WERI-Rb-1 (cell line): Measurements from ENCODE around the gene STRN.
"Not testable (repeated sequence)": the region's sequence is repeated elsewhere in the genome, so short reads cannot be mapped to it uniquely, and the experiment has no call there.

Experiments
- DNase-seq: peaks from one replicate; pipeline ENCODE4 v3.0.0-alpha.2; 2020
- H3K27ac ChIP-seq: fragments of 250-450 bp; sonication (Bioruptor Pico); 2 replicates; pipeline ENCODE4 v1.5.1; 2020; ENCODE audit warnings: mild to moderate bottlenecking, moderate library complexity
- H3K27me3 ChIP-seq: fragments of 250-450 bp; sonication (Bioruptor Pico); 2 replicates; pipeline ENCODE4 v1.5.1; 2021; ENCODE audit warnings: mild to moderate bottlenecking, low read depth, moderate library complexity; ENCODE audit not compliant: insufficient read depth, severe bottlenecking
- H3K36me3 ChIP-seq: fragments of 250-450 bp; sonication (Bioruptor Pico); 2 replicates; pipeline ENCODE4 v1.5.1; 2020; ENCODE audit warnings: mild to moderate bottlenecking, moderate library complexity
- H3K4me3 ChIP-seq: 2 replicates; pipeline ENCODE4 v1.5.1; 2011; ENCODE audit warnings: low read depth, mild to moderate bottlenecking, control low read depth, low read length
- H3K9me3 ChIP-seq: fragments of 250-450 bp; sonication (Bioruptor Pico); 2 replicates; pipeline ENCODE4 v1.5.1; 2021; ENCODE audit warnings: mild to moderate bottlenecking, moderate library complexity; ENCODE audit not compliant: severe bottlenecking
- TF ChIP-seq, protein P1 (sequence below): IDR thresholded peaks from 2 replicates; pipeline ENCODE4 v1.5.1; 2011; ENCODE audit warnings: low read depth, mild to moderate bottlenecking, control low read depth, inconsistent platforms, low read length

STRN gene

GRCh38 chr2:36949845-36950244 is 16.5 kb downstream of the STRN start:
- TF ChIP-seq, protein P1, sequence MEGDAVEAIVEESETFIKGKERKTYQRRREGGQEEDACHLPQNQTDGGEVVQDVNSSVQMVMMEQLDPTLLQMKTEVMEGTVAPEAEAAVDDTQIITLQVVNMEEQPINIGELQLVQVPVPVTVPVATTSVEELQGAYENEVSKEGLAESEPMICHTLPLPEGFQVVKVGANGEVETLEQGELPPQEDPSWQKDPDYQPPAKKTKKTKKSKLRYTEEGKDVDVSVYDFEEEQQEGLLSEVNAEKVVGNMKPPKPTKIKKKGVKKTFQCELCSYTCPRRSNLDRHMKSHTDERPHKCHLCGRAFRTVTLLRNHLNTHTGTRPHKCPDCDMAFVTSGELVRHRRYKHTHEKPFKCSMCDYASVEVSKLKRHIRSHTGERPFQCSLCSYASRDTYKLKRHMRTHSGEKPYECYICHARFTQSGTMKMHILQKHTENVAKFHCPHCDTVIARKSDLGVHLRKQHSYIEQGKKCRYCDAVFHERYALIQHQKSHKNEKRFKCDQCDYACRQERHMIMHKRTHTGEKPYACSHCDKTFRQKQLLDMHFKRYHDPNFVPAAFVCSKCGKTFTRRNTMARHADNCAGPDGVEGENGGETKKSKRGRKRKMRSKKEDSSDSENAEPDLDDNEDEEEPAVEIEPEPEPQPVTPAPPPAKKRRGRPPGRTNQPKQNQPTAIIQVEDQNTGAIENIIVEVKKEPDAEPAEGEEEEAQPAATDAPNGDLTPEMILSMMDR, result no peak
- Histone ChIP-seq H3K27ac (no peak overlapping the region), H3K36me3 (no peaks in the 10 kb centered on the region), H3K4me3 (no peak overlapping the region), H3K9me3 (no peaks in the 10 kb centered on the region), H3K27me3 (no peaks in the 10 kb centered on the region)
- DNase-seq, result no peak

- H3K9me3 ChIP-seq, H3K36me3 ChIP-seq, H3K27ac ChIP-seq, H3K4me3 ChIP-seq, DNase-seq, H3K27me3 ChIP-seq: not testable (repeated sequence)
Observed at GRCh38 chr2:36945240-36945639, 21.1 kb downstream of the STRN start.

DNA sequence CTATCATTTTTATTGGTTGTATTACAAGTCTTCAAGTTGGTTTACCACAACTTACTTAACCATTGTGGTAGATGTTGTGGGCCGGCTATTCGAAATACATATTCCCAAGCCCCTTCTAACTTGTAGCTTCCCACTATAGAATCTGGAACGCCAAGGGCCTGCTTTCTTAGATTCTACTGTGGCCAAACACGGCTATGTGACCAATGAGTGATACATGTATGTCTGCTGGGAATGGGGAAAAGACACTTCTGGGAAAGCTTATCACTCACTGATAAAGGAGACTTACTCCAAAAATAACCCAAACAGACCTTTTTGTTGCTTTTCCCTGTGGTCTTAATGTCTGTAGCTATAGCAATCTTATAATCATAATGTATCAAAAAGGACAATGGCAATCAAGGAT is 24.5 kb downstream of the STRN start:
- TF ChIP-seq, protein P1, result no peak
- no peak overlapping the region for H3K27ac ChIP-seq
- peaks cover 3% of the 10 kb centered on the region; the same call in 1 of the 2 replicates for H3K36me3 ChIP-seq
- no peak for DNase-seq
- no peaks in the 10 kb centered on the region for H3K27me3 ChIP-seq
- H3K4me3 ChIP-seq, result no peak overlapping the region
- H3K9me3 ChIP-seq, result no peaks in the 10 kb centered on the region

- H3K27ac ChIP-seq, H3K27me3 ChIP-seq, H3K36me3 ChIP-seq, DNase-seq, H3K9me3 ChIP-seq, H3K4me3 ChIP-seq: not testable (repeated sequence)
Observed at GRCh38 chr2:36936526-36936925, 29.8 kb downstream of the STRN start.

- not testable (repeated sequence) for H3K36me3 ChIP-seq, H3K4me3 ChIP-seq, H3K27me3 ChIP-seq, DNase-seq, H3K9me3 ChIP-seq, H3K27ac ChIP-seq
Observed at GRCh38 chr2:36931688-36932087, 34.6 kb downstream of the STRN start.

DNA sequence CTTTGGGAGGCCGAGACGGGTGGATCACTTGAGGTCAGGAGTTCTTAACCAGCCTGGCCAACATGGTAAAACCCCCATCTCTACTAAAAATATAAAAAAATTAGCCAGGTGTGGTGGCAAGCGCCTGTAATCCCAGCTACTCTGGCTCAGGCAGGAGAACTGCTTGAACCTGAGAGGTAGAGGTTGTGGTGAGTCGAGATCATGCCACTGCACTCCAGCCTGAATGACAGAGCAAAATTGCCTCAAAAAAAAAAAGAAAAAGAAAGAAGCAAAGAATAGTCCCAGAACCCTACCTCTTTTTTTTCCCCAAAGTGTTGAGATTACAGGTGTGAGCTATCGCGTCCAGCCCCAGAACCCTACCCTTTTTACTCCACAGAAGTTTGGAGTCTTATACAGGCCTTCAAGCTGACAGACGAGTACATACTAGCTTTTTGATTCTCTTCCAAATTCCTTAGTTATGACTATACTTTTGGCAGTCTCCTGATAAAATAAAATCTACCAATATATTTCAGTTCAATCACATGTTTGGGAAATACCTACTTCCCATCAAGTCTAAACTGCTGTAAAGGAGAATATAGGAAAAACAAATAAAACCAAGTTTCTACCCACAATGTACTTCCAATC is 35.4 kb downstream of the STRN start:
- not testable (repeated sequence) for DNase-seq, H3K4me3 ChIP-seq, H3K9me3 ChIP-seq, H3K27ac ChIP-seq, H3K27me3 ChIP-seq, H3K36me3 ChIP-seq

DNA sequence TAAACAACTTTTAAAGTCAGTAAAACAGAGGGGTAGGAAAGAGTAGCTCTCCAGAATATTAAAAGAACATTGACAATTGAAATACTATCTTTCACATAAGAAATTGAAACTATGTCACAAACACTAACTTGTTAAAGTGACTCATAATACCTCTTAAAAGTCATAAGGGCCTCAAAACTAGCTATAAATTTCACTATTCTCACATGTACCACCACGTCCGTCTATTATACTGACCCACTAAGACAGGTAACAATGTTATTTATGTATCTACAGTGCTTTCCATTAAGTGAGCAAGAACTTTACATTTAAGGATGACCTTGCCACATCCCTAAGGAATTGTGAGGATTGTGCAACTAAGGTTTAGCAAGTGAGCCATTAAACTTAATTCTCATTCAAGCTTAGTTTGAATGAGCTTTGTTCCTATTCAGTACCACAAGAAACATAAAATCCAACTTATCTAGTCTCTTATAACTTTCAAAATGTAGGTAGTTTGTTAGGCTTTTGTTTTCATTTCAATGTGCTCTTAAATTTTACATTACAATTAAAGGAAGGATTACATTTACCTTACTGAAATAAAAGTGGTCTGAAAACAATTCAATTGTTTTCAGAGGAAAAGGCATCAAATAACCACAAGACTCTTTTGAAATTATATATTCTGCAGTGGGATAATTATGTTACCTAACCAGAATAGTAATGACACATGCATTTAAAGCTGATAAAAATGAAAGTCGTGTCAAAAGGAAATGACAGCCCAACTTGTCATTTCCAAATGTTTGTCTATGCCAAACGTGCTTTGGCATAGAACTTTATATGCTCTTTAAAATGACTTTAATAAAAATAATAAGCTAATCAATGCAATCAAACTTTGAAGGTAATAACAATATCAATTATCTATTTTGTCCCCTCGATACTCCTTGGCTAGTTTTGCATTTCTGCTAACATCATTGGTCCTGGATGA is 39.9 kb downstream of the STRN start:
- not testable (repeated sequence) for H3K4me3 ChIP-seq, DNase-seq, H3K27me3 ChIP-seq, H3K9me3 ChIP-seq, H3K36me3 ChIP-seq, H3K27ac ChIP-seq

DNA sequence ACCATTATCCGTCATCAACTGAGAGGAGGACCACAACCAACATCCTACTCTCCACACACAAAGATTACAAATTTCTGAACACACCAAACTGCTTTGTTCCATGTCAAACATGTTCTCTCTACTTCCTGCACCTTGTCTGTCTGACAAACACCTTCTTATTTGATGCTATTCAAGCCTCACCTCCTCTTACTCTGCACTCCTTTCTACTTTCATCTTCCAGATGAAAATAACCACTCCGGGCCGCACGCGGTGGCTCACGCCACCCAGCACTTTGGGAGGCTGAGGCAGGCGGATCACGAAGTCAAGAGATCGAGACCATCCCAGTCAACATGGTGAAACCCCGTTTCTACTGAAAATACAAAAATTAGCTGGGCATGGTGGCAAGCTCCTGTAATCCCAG is 43.7 kb downstream of the STRN start:
- not testable (repeated sequence) for H3K36me3 ChIP-seq, DNase-seq, H3K9me3 ChIP-seq, H3K27ac ChIP-seq, H3K27me3 ChIP-seq, H3K4me3 ChIP-seq

- Histone ChIP-seq H3K4me3 (no peak overlapping the region), H3K36me3 (no peaks in the 10 kb centered on the region), H3K27ac (no peak overlapping the region), H3K27me3 (no peaks in the 10 kb centered on the region), H3K9me3 (no peaks in the 10 kb centered on the region)
- no peak for DNase-seq
- TF ChIP-seq, protein P1, result no peak
Observed at GRCh38 chr2:36921984-36922383, 44.4 kb downstream of the STRN start.
